ENCODE data around the gene ATP9A. TPM values are rescaled to one million over a fixed set of nuclear protein-coding genes. Genes with fewer than 3 reads are reported as not detected.
A peak's percentile ranks its signal among the peaks of the same experiment; 100 is the strongest.

The ATP9A gene
- total and polyA plus RNA-seq, 4 donors, result 2.4 to 16.7 (median 9.9) TPM

- Histone ChIP-seq H3K9me3 (ENCODE audit: control insufficient read depth in 4 of 4, low read length in 3 of 4) (no peaks in the 10 kb centered on the region), H3K4me3 (ENCODE audit: low read depth in 1 of 3, low read length in 3 of 3) (no peak overlapping the region), H3K27me3 (ENCODE audit: control insufficient read depth in 4 of 4, insufficient read depth in 4 of 4, low read length in 3 of 4) (no peaks in the 10 kb centered on the region), H3K27ac (ENCODE audit: low read depth in 1 of 2, low read length in 2 of 2) (no peak overlapping the region), H3K4me1 (ENCODE audit: control insufficient read depth in 4 of 4, insufficient read depth in 4 of 4, low read length in 3 of 4) (peaks cover 0 to 7% (median 2%) of the 10 kb centered on the region in 4 donors), H3K36me3 (ENCODE audit: control insufficient read depth in 4 of 4, insufficient read depth in 3 of 4, low read depth in 1 of 4, low read length in 3 of 4) (no peaks in the 10 kb centered on the region), H3K9ac (ENCODE audit: low read depth in 1 of 2, low read length in 2 of 2) (no peak overlapping the region)
- no peak for DNase-seq (ENCODE audit: low spot score)
- WGBS, result 92% methylated on average over 9 of the region's 9 CpGs
- TF ChIP-seq, protein P1, sequence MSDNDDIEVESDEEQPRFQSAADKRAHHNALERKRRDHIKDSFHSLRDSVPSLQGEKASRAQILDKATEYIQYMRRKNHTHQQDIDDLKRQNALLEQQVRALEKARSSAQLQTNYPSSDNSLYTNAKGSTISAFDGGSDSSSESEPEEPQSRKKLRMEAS (IDR thresholded peaks at IDR 0.05), result no peak
- TF ChIP-seq RAD21 (IDR thresholded peaks at IDR 0.05), result no peak
- TF ChIP-seq ATF3 (IDR thresholded peaks at IDR 0.05), result no peak
- TF ChIP-seq YY1 (IDR thresholded peaks at IDR 0.05), result no peak
These were observed 1.9 kb upstream of the ATP9A start for GRCh38 chr20:51769976-51770615.

DNA sequence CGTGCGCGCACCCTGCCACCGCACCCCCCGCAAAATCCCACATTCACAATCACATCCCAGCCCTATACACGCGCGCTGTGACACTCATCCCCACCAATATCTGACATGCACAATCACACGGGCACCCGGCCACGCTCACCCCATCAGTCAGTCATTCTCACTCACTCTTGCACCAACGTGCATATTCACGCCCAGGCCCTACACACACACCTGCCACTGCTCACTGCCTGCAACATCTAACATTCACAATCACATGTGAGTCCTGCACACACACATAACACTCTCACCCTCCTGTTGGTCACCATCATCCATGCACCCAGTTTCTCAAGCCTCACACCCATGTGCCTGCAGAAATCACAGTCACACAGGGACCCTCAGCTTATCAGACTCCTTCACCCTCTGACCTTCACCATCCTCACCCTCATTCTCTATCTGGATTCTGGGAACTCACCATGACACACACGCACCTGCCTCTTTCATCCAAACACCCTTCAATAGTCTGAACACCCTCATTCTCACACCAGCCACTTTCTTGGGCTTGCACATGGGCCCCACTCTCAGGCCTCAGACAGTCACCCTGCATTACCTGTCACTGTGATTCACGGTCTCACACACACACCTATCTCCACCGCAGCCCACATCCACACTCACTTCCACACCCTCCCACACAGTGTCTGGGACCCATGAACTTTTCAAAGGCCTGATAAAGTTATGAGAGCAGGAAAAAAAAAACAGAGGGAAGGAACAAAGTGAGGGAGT lies 748 bp upstream of the ATP9A start:
- H3K27ac ChIP-seq (ENCODE audit: low read depth in 1 of 2, low read length in 2 of 2), result peak overlapping the region; percentile 0 to 32
- peaks cover 0 to 7% (median 2%) of the 10 kb centered on the region in 4 donors for H3K4me1 ChIP-seq (ENCODE audit: control insufficient read depth in 4 of 4, insufficient read depth in 4 of 4, low read length in 3 of 4)
- no peaks in the 10 kb centered on the region for H3K36me3 ChIP-seq (ENCODE audit: control insufficient read depth in 4 of 4, insufficient read depth in 3 of 4, low read depth in 1 of 4, low read length in 3 of 4)
- TF ChIP-seq RXRA (IDR thresholded peaks at IDR 0.05), result no peak
- TF ChIP-seq HNF4G (IDR thresholded peaks at IDR 0.05), result no peak
- TF ChIP-seq HNF4A (conservative IDR thresholded peaks at IDR 0.05), result no peak
- no peak for TF ChIP-seq SP1 (IDR thresholded peaks at IDR 0.05)
- no peak for TF ChIP-seq CTCF (IDR thresholded peaks at IDR 0.05; ENCODE audit: low read depth, low read length, missing input control)
- no peak for TF ChIP-seq FOXA2 (IDR thresholded peaks at IDR 0.05)
- TF ChIP-seq GABPA (IDR thresholded peaks at IDR 0.05 in 1 of 2, conservative IDR thresholded peaks at IDR 0.05 in 1 of 2), result no peak
- TF ChIP-seq TAF1 (conservative IDR thresholded peaks at IDR 0.05), result no peak
- no peak for TF ChIP-seq EGR1 (IDR thresholded peaks at IDR 0.05; ENCODE audit: low read depth in 2 of 2)
- TF ChIP-seq ATF3 (IDR thresholded peaks at IDR 0.05), result no peak
- no peak for TF ChIP-seq JUND (IDR thresholded peaks at IDR 0.05)
- peak overlapping the region in 1 of 3 donors; percentile 86 for H3K4me3 ChIP-seq (ENCODE audit: low read depth in 1 of 3, low read length in 3 of 3)
- no peak overlapping the region for H3K9ac ChIP-seq (ENCODE audit: low read depth in 1 of 2, low read length in 2 of 2)
- no peaks in the 10 kb centered on the region for H3K27me3 ChIP-seq (ENCODE audit: control insufficient read depth in 4 of 4, insufficient read depth in 4 of 4, low read length in 3 of 4)
- WGBS, result 45% methylated on average over 16 of the region's 16 CpGs
- DNase-seq (ENCODE audit: low spot score), result no peak
- H3K9me3 ChIP-seq (ENCODE audit: control insufficient read depth in 4 of 4, low read length in 3 of 4), result no peaks in the 10 kb centered on the region

Data from liver (tissue), 9 donors.